ENCODE results near the gene CDHR2. TPM values are rescaled to one million over a fixed set of nuclear protein-coding genes. Genes with fewer than 3 reads are reported as not detected.

The CDHR2 gene
- total RNA-seq, 2 experiments from 2014 or later, result 0.56 to 1.6 TPM

DNA sequence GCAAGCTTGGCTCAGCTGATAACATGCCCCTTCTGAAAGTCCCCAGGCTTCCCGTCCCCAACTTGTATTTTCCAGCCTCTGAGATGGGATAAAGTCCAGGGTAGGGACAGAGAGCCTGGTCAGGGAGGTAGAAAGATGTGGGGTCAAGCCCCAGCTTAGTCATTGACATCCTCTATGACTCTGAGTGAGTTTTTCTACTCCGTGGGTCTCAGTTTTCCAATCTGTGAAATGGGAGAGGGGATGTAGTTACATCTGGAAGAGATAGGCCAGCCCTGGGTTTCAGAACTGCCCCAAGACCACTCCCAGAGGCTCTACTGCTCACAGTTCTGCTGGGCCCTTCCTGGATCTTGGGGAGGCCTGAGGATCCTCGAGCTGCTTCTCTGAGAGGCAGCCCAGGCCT, 57.7 kb downstream of the CDHR2 start:
- no peak overlapping the region for H3K4me3 Mint-ChIP-seq

GRCh38 chr5:176608142-176608705, 59.1 kb downstream of the CDHR2 start:
- H3K4me3 Mint-ChIP-seq, result peak overlapping the region; percentile 80
- ATAC-seq (no peak), DNase-seq (no peak)
- H3K4me1 Mint-ChIP-seq, result peaks cover 13% of the 10 kb centered on the region
- H3K27me3 Mint-ChIP-seq, result peaks cover 29% of the 10 kb centered on the region
- CTCF ChIA-PET, result interaction anchor here (1.4 kb wide), 1 partner anchor 192 kb away, joined by 4 read pairs; no protein-coding TSS in a partner anchor
- no peak overlapping the region for H3K27ac Mint-ChIP-seq
- no peaks in the 10 kb centered on the region for H3K9me3 Mint-ChIP-seq (ENCODE audit: low read depth)
- no peaks in the 10 kb centered on the region for H3K36me3 Mint-ChIP-seq

More for the DNA sequence above, 57.7 kb downstream of the CDHR2 start:
- peaks cover 21% of the 10 kb centered on the region for H3K27me3 Mint-ChIP-seq
- ATAC-seq (no peak), DNase-seq (no peak)
- no peak overlapping the region for H3K27ac Mint-ChIP-seq
- no peaks in the 10 kb centered on the region for H3K9me3 Mint-ChIP-seq (ENCODE audit: low read depth)
- H3K4me1 Mint-ChIP-seq, result peaks cover 13% of the 10 kb centered on the region
- CTCF ChIA-PET, result interaction anchor here (1.3 to 2.3 kb wide), 3 partner anchors 11 to 190 kb away, joined by 3 to 9 read pairs (median 4); partner anchors contain the start of gene CLTB
- no peaks in the 10 kb centered on the region for H3K36me3 Mint-ChIP-seq

- Mint-ChIP-seq H3K27ac (peak overlapping the region; percentile 55), H3K36me3 (no peaks in the 10 kb centered on the region), H3K9me3 (ENCODE audit: low read depth) (no peaks in the 10 kb centered on the region), H3K4me1 (peaks cover 13% of the 10 kb centered on the region), H3K4me3 (peak overlapping the region; percentile 80), H3K27me3 (peaks cover 36% of the 10 kb centered on the region)
- DNase-seq (no peak), ATAC-seq (no peak)
- CTCF ChIA-PET, result no interaction called here
Measured at GRCh38 chr5:176608937-176609723, 60.0 kb downstream of the CDHR2 start.

DNA sequence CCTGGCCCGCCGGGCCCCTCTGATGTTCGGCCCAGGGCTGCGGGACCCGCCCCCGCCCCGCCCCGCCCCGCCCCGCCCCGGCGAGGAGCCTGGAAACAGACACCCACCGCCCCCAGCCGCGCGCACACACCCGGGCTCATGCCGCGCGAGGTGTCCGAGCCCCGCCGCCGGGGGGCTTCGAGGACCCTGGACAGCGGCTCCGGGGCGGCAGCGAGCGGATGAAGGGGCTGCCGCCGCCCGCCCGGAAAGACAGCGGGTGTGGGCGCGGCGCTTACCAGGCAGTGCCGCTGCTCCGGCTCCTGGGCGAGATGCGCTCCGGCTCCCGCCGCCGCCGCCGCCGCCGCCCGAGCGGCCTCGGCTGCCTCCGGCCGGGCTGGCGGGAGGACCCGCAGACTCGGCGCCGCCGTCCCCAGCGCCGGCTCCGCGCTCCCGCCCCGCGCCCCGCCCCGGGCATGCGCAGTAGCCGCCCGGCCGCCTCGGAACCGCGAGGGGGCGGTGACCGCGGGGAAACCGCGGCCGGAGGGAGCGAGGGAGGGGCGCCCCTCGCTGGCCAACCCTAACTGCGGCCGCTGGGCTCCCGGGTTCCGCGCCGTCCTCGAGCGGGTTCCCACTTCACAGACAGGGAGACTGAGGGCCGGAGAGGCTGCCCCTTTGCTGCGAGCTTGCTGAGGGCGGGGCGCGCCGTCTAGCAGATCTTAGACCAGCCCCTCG, 60.7 kb downstream of the CDHR2 start, which contains the start of gene GPRIN1:
GPRIN1 (minus strand) TSS at position 433 of the 711 bp plus-strand sequence. CDS start 10,322 bp downstream, outside the sequence.
- Mint-ChIP-seq H3K4me1 (peaks cover 13% of the 10 kb centered on the region), H3K9me3 (ENCODE audit: low read depth) (no peaks in the 10 kb centered on the region), H3K27me3 (peaks cover 38% of the 10 kb centered on the region), H3K4me3 (peak within 1 kb of the TSS; percentile 80), H3K27ac (peak within 1 kb of the TSS; percentile 55), H3K36me3 (no peaks in the 10 kb centered on the region)
- CTCF ChIA-PET, result no interaction called here
- ATAC-seq, result peak; percentile 84
- peak; percentile 62 for DNase-seq

DNA sequence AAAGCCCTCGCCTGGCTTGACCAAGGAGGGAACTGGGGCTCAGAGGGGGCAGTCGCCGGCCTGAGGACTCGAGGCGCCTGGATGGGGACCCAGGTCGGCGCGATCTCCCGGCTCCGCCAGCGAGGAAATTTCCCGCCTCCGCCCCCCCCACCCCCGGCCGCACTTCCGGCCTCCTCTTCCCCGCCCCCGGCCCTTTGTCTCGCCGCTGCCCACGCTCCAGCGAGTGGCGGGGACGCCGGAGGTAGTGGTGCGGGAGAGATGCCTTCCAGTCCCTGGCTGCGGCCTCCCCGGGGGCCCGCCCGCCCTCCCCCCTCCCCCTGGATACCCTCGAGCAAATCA, 61.3 kb downstream of the CDHR2 start:
- DNase-seq (no peak), ATAC-seq (peak; percentile 6)
- no peaks in the 10 kb centered on the region for H3K9me3 Mint-ChIP-seq (ENCODE audit: low read depth)
- CTCF ChIA-PET, result no interaction called here
- H3K4me3 Mint-ChIP-seq, result peak overlapping the region; percentile 56
- peaks cover 13% of the 10 kb centered on the region for H3K4me1 Mint-ChIP-seq
- H3K27ac Mint-ChIP-seq, result no peak overlapping the region
- no peaks in the 10 kb centered on the region for H3K36me3 Mint-ChIP-seq
- H3K27me3 Mint-ChIP-seq, result peaks cover 41% of the 10 kb centered on the region

GRCh38 chr5:176611435-176611834, 62.3 kb downstream of the CDHR2 start:
- CTCF ChIA-PET, result interaction anchor here (1.3 kb wide), 1 partner anchor 74 kb away, joined by 3 read pairs; the partner anchor contains the start of gene RNF44
- Mint-ChIP-seq H3K27ac (no peak overlapping the region), H3K27me3 (peaks cover 52% of the 10 kb centered on the region), H3K4me3 (no peak overlapping the region), H3K4me1 (peaks cover 13% of the 10 kb centered on the region), H3K36me3 (no peaks in the 10 kb centered on the region), H3K9me3 (ENCODE audit: low read depth) (no peaks in the 10 kb centered on the region)
- DNase-seq, result peak; percentile 75
- ATAC-seq, result no peak

DNA sequence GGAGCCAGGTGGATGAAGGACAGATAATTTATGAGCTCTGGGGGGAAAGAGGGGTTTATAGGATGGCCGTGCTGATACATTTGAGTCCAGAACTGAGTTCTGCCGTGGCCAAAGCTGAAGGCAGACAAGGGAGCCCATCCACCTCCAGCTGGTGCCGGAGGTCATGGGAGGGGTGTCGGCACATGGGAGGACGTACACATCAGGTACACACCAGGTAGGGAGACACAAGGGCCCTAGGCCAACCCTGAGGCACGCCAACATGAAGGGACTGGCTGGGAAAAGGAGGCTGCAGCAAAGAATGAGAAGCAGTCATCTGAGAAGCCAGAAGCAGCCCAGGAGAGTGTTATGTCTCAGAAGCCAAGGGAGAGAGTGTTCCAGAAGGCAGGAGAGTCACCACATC, 62.9 kb downstream of the CDHR2 start:
- H3K27me3 Mint-ChIP-seq, result peaks cover 57% of the 10 kb centered on the region
- H3K4me1 Mint-ChIP-seq, result peaks cover 13% of the 10 kb centered on the region
- CTCF ChIA-PET, result interaction anchor here (1.3 kb wide), 1 partner anchor 75 kb away, joined by 3 read pairs; the partner anchor contains the start of gene RNF44
- H3K4me3 Mint-ChIP-seq, result no peak overlapping the region
- H3K27ac Mint-ChIP-seq, result no peak overlapping the region
- H3K9me3 Mint-ChIP-seq (ENCODE audit: low read depth), result no peaks in the 10 kb centered on the region
- no peaks in the 10 kb centered on the region for H3K36me3 Mint-ChIP-seq
- no peak for ATAC-seq
- DNase-seq, result no peak

- Mint-ChIP-seq H3K27me3 (peaks cover 66% of the 10 kb centered on the region), H3K27ac (no peak overlapping the region), H3K4me3 (no peak overlapping the region), H3K36me3 (no peaks in the 10 kb centered on the region), H3K4me1 (peaks cover 13% of the 10 kb centered on the region), H3K9me3 (ENCODE audit: low read depth) (no peaks in the 10 kb centered on the region)
- CTCF ChIA-PET, result interaction anchor here (0.9 to 1.3 kb wide), 3 partner anchors 15 to 76 kb away, joined by 3 read pairs; partner anchors contain the start of gene RNF44
- ATAC-seq (no peak), DNase-seq (no peak)
Measured at GRCh38 chr5:176612855-176613254, 63.7 kb downstream of the CDHR2 start.

- Mint-ChIP-seq H3K36me3 (no peaks in the 10 kb centered on the region), H3K4me3 (no peak overlapping the region), H3K9me3 (ENCODE audit: low read depth) (no peaks in the 10 kb centered on the region), H3K27me3 (peaks cover 76% of the 10 kb centered on the region), H3K4me1 (peaks cover 13% of the 10 kb centered on the region), H3K27ac (no peak overlapping the region)
- CTCF ChIA-PET, result no interaction called here
- ATAC-seq (no peak), DNase-seq (no peak)
Measured at GRCh38 chr5:176614805-176615478, 65.8 kb downstream of the CDHR2 start.

GRCh38 chr5:176616511-176616910, 67.4 kb downstream of the CDHR2 start:
- H3K4me3 Mint-ChIP-seq, result no peak overlapping the region
- H3K4me1 Mint-ChIP-seq, result peaks cover 14% of the 10 kb centered on the region
- peaks cover 87% of the 10 kb centered on the region for H3K27me3 Mint-ChIP-seq
- H3K36me3 Mint-ChIP-seq, result no peaks in the 10 kb centered on the region
- ATAC-seq (no peak), DNase-seq (no peak)
- H3K9me3 Mint-ChIP-seq (ENCODE audit: low read depth), result no peaks in the 10 kb centered on the region
- H3K27ac Mint-ChIP-seq, result no peak overlapping the region
- CTCF ChIA-PET, result interaction anchor here (1.2 kb wide), 1 partner anchor 43 kb away, joined by 3 read pairs; no protein-coding TSS in a partner anchor

GRCh38 chr5:176618783-176619182, 69.6 kb downstream of the CDHR2 start:
- DNase-seq (no peak), ATAC-seq (no peak)
- Mint-ChIP-seq H3K36me3 (no peaks in the 10 kb centered on the region), H3K4me1 (peaks cover 12% of the 10 kb centered on the region), H3K4me3 (no peak overlapping the region), H3K27me3 (peaks cover 81% of the 10 kb centered on the region), H3K27ac (no peak overlapping the region), H3K9me3 (ENCODE audit: low read depth) (no peaks in the 10 kb centered on the region)
- CTCF ChIA-PET, result interaction anchor here (0.6 to 1.1 kb wide), 2 partner anchors 14 to 201 kb away, joined by 3 to 4 read pairs; no protein-coding TSS in a partner anchor

DNA sequence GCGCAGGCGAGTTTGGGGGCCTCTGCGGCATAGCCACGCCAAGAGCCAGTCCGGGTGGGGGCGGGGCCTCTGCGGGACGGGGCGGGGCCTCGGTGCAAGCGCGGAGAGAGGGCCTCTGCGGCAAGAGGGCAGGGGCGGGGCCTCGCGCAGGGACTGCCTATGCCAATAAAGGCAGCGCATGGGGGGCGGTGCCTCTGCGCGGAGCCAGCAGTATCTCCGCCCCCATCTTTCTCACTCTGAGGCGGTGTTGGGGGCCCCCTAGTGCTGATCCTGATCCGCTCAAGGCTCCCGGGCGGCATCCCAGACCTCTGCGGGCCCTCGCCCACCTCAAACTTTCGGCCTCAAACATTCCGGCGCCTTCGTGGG, 70.0 kb downstream of the CDHR2 start:
- Mint-ChIP-seq H3K9me3 (ENCODE audit: low read depth) (no peaks in the 10 kb centered on the region), H3K27ac (no peak overlapping the region), H3K4me1 (peaks cover 12% of the 10 kb centered on the region), H3K4me3 (no peak overlapping the region), H3K27me3 (peaks cover 82% of the 10 kb centered on the region), H3K36me3 (no peaks in the 10 kb centered on the region)
- DNase-seq (peak; percentile 92), ATAC-seq (peak; percentile 99)
- CTCF ChIA-PET, result interaction anchor here (0.6 to 0.9 kb wide), 2 partner anchors 46 to 201 kb away, joined by 3 to 4 read pairs; no protein-coding TSS in a partner anchor
